Mesendoderm (in vitro differentiated cells): ENCODE data around the gene CXCL12.

Experiments used
- DNase-seq: peaks from one replicate; pipeline ENCODE4 v3.0.0; 2013
- H2AK5ac ChIP-seq: 2 replicates; pipeline ENCODE4 v1.6.1; 2013; ENCODE audit warnings: low read length, inconsistent platforms
- H2BK120ac ChIP-seq: 2 replicates; pipeline ENCODE4 v1.6.1; 2013; ENCODE audit warnings: low read depth, mild to moderate bottlenecking, low read length, moderate library complexity, mixed read lengths
- H2BK15ac ChIP-seq: replicated peaks from 2 replicates; pipeline ENCODE4 v1.6.1; 2013; ENCODE audit warnings: low read depth, mild to moderate bottlenecking, moderate library complexity
- H2BK5ac ChIP-seq: 2 replicates; pipeline ENCODE4 v1.6.1; 2013; ENCODE audit warnings: low read length, inconsistent platforms
- H3K18ac ChIP-seq: 2 replicates; pipeline ENCODE4 v1.6.1; 2013; ENCODE audit warnings: mild to moderate bottlenecking, low read length, mixed read lengths
- H3K23ac ChIP-seq: one replicate; pipeline ENCODE4 v1.6.1; 2013; ENCODE audit warnings: low read length
- H3K27ac ChIP-seq: 2 replicates; pipeline ENCODE4 v1.5.1; 2013; ENCODE audit warnings: low read depth, mild to moderate bottlenecking, inconsistent platforms, low read length, moderate library complexity
- H3K27me3 ChIP-seq: 2 replicates; pipeline ENCODE4 v1.6.1; 2013; ENCODE audit warnings: low read length, control low read depth, mild to moderate bottlenecking, inconsistent platforms; ENCODE audit not compliant: insufficient read depth, poor library complexity
- H3K36me3 ChIP-seq: 2 replicates; pipeline ENCODE4 v1.6.1; 2013; ENCODE audit warnings: low read length, inconsistent platforms; ENCODE audit not compliant: control insufficient read depth, insufficient read depth
- H3K4ac ChIP-seq: one replicate; pipeline ENCODE4 v1.6.1; 2013; ENCODE audit warnings: low read depth, mild to moderate bottlenecking, low read length, moderate library complexity
- H3K4me1 ChIP-seq: 2 replicates; pipeline ENCODE4 v1.6.1; 2013; ENCODE audit warnings: low read depth, low read length, inconsistent platforms; ENCODE audit not compliant: control insufficient read depth
- H3K4me2 ChIP-seq: 2 replicates; pipeline ENCODE4 v1.6.1; 2013; ENCODE audit warnings: low read length
- H3K4me3 ChIP-seq: 2 replicates; pipeline ENCODE4 v1.5.1; 2013; ENCODE audit warnings: mild to moderate bottlenecking, low read length
- H3K56ac ChIP-seq: one replicate; pipeline ENCODE4 v1.6.1; 2013; ENCODE audit warnings: low read length
- H3K79me1 ChIP-seq: 2 replicates; pipeline ENCODE4 v1.6.1; 2013; ENCODE audit warnings: low read length, inconsistent platforms
- H3K79me2 ChIP-seq: 2 replicates; pipeline ENCODE4 v1.6.1; 2013; ENCODE audit warnings: mild to moderate bottlenecking, low read length; ENCODE audit not compliant: control insufficient read depth, insufficient read depth
- H3K9ac ChIP-seq: 2 replicates; pipeline ENCODE4 v1.6.1; 2013; ENCODE audit warnings: low read length, inconsistent platforms
- H4K5ac ChIP-seq: one replicate; pipeline ENCODE4 v1.6.1; 2013; ENCODE audit warnings: low read length
- H4K8ac ChIP-seq: one replicate; pipeline ENCODE4 v1.6.1; 2013; ENCODE audit warnings: low read depth, mild to moderate bottlenecking, control low read depth, low read length, moderate library complexity
- WGBS: extraction: QIAGEN DNeasy Blood & Tissue Kit; methylation state at CpG from one replicate; pipeline ENCODE4 v1.1.7; 2013; ENCODE audit warnings: low lambda C conversion rate, missing lambda C conversion rate; ENCODE audit not compliant: insufficient coverage; ENCODE audit errors: extremely low coverage; 5-methylcytosine and 5-hydroxymethylcytosine counted together

The CXCL12 gene

DNA sequence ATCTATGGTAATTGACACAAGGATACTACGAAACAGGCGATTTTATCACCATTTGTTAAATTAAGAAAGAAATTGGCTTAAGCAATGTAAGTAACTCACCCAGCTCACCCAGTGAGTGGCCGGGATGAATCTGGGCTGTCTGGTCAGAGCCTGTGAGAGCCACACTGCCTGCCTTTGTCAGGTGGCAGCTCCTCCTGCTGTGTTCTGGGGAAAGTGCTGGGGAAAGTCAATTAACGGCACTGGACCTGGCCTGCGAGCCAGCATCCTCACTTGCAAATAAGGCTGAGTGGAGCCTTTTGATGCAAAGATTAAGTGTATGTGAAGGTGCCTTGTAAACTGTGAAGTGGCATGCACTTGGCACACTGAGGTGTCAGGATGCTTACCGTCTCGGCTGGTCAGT is 13.4 kb upstream of the CXCL12 start:
- H3K56ac ChIP-seq: no peak overlapping the region
- no peak overlapping the region for H3K4me2 ChIP-seq
- no peak overlapping the region for H2BK120ac ChIP-seq
- H2AK5ac ChIP-seq: no peak overlapping the region
- WGBS: no CpG with 5 or more reads among the region's 7 CpGs
- H3K23ac ChIP-seq: no peak overlapping the region
- no peak overlapping the region for H4K8ac ChIP-seq
- no peak overlapping the region for H3K27ac ChIP-seq
- H3K9ac ChIP-seq: no peak overlapping the region
- no peak overlapping the region for H2BK15ac ChIP-seq
- H3K27me3 ChIP-seq: no peaks in the 10 kb centered on the region
- DNase-seq: peak; percentile 91
- H4K5ac ChIP-seq: no peak overlapping the region
- no peak overlapping the region for H3K4me3 ChIP-seq
- no peaks in the 10 kb centered on the region for H3K79me1 ChIP-seq
- H3K79me2 ChIP-seq: no peaks in the 10 kb centered on the region
- H3K4ac ChIP-seq: no peak overlapping the region
- no peak overlapping the region for H3K18ac ChIP-seq
- peaks cover 15% of the 10 kb centered on the region for H3K4me1 ChIP-seq
- H2BK5ac ChIP-seq: no peak overlapping the region
- no peaks in the 10 kb centered on the region for H3K36me3 ChIP-seq

DNA sequence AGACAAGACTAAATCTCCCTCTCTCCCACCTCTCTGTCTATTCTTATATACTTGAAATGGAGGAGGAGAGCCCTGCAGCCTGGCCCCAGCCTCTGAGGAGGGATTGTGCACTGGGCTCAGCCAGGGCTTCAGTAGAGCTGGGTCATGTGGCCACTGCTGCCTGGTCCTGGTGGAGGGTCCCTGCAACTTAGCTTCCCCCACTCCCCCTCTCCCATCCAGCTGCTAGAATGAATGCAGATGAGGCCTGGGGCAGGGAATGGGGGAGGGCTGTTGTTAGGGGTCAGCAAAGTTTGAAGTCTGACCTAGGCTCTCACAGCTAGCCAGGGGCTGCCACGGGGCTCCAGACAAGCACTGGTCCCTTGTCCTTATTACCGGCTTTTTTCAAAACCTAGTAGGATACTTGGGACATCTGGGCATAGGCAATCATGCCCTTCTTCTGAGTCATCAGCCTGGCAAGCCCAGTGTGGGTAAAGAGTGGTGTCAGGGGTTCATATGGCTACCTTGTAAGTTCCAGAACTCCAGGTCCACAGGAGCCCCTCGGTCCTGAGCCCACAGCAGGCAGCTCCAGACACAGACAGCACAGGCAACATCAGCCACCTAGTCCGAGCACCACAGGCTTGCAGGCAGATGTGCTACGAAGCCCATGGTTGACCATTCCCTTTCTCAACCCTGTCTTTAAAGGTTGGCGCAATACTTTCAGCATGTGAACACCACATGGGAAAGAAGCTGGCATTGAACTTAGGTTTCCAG is 12.8 kb upstream of the CXCL12 start:
- Histone ChIP-seq H2BK120ac (no peak overlapping the region), H2BK5ac (peak overlapping the region; percentile 58), H3K36me3 (no peaks in the 10 kb centered on the region), H3K18ac (no peak overlapping the region), H3K79me2 (no peaks in the 10 kb centered on the region), H3K23ac (no peak overlapping the region), H3K4me1 (peaks cover 15% of the 10 kb centered on the region), H3K56ac (peak overlapping the region; percentile 54), H4K5ac (no peak overlapping the region), H2BK15ac (no peak overlapping the region), H3K4me3 (no peak overlapping the region), H3K27ac (no peak overlapping the region), H3K79me1 (no peaks in the 10 kb centered on the region), H4K8ac (no peak overlapping the region), H3K9ac (no peak overlapping the region), H2AK5ac (no peak overlapping the region), H3K4me2 (no peak overlapping the region), H3K27me3 (no peaks in the 10 kb centered on the region), H3K4ac (no peak overlapping the region)
- no peak for DNase-seq
- WGBS: no CpG with 5 or more reads among the region's 6 CpGs

DNA sequence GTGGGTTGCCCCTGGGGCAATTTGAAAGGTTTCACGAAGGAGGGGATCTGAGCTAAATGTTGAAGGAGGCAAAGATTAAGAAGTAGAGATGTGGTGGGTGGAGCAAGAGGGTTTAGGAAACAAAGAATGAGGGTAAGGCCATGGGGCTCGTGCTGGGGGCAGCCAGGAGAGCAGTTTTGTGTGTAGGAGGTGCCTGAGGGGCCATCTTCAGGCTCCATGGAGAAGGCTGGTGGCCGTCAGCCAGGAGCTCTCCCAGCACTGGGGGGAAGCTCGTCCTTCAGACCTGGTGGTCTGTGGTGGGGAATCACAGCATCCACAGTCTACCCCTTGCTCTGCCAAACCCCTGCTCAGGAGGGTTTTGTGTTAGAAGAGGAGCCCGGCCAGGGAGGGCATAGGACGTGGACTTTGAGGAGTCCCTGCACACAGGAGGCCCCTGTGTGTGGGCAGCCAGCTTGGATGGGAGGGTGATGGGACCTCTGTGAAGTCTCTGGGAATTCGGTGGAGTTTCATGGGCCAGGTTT is 11.8 kb upstream of the CXCL12 start:
- H3K4me2 ChIP-seq: no peak overlapping the region
- H4K5ac ChIP-seq: no peak overlapping the region
- H3K9ac ChIP-seq: no peak overlapping the region
- H4K8ac ChIP-seq: no peak overlapping the region
- H3K18ac ChIP-seq: no peak overlapping the region
- no peak overlapping the region for H2BK15ac ChIP-seq
- no peaks in the 10 kb centered on the region for H3K27me3 ChIP-seq
- H3K79me1 ChIP-seq: no peaks in the 10 kb centered on the region
- H3K56ac ChIP-seq: no peak overlapping the region
- no peak overlapping the region for H3K23ac ChIP-seq
- H3K27ac ChIP-seq: no peak overlapping the region
- no peak overlapping the region for H2AK5ac ChIP-seq
- no peak for DNase-seq
- no peak overlapping the region for H3K4ac ChIP-seq
- H3K4me1 ChIP-seq: peaks cover 15% of the 10 kb centered on the region
- no peak overlapping the region for H2BK5ac ChIP-seq
- no peaks in the 10 kb centered on the region for H3K79me2 ChIP-seq
- WGBS: no CpG with 5 or more reads among the region's 7 CpGs
- no peak overlapping the region for H2BK120ac ChIP-seq
- H3K36me3 ChIP-seq: no peaks in the 10 kb centered on the region
- no peak overlapping the region for H3K4me3 ChIP-seq

DNA sequence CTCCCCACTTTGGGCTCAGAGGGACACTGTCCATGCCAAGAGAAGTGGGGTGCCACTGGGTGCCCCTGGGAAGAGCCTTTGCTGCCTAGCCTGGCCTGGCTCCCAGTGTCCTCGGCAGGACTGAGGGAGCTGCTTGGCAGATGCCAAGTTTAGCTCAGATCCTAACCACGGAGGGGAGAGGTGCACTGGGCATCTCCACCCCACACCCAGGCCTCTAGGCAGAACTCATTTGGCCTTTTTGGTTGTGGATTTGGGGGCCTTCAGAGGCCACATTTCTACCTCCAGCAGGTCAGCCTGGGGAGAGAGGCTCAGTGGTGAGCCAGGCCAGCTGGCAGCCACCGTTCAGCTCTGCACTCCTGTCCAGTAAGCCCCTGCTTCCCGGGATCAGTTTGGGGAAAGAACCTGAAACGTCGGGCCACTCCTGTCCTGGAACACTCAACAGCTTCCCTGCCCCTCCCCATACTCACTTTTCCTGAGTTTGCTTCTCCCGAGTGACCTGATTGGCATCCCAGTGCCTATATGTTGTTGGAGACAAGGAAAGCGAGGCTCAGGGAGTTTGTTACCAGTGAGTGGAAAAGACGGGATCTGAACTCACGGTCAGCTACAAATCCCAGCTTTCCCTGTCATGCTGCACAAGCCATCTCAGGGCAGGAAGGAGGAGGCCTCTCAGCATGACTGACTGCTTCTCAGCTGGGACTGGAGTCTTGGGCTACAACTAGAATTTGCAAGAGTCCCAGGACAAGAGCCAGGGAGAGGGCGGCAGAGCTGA is 11.2 kb upstream of the CXCL12 start:
- H2BK15ac ChIP-seq: no peak overlapping the region
- no peaks in the 10 kb centered on the region for H3K79me1 ChIP-seq
- H3K4me2 ChIP-seq: no peak overlapping the region
- no peak overlapping the region for H3K23ac ChIP-seq
- H3K18ac ChIP-seq: no peak overlapping the region
- H3K4me3 ChIP-seq: no peak overlapping the region
- H2BK120ac ChIP-seq: no peak overlapping the region
- WGBS: no CpG with 5 or more reads among the region's 11 CpGs
- no peaks in the 10 kb centered on the region for H3K36me3 ChIP-seq
- H3K56ac ChIP-seq: no peak overlapping the region
- H3K27ac ChIP-seq: no peak overlapping the region
- H3K4me1 ChIP-seq: peaks cover 15% of the 10 kb centered on the region
- H3K9ac ChIP-seq: no peak overlapping the region
- H4K5ac ChIP-seq: no peak overlapping the region
- H3K79me2 ChIP-seq: no peaks in the 10 kb centered on the region
- no peak for DNase-seq
- no peak overlapping the region for H2BK5ac ChIP-seq
- no peaks in the 10 kb centered on the region for H3K27me3 ChIP-seq
- no peak overlapping the region for H4K8ac ChIP-seq
- no peak overlapping the region for H3K4ac ChIP-seq
- no peak overlapping the region for H2AK5ac ChIP-seq

DNA sequence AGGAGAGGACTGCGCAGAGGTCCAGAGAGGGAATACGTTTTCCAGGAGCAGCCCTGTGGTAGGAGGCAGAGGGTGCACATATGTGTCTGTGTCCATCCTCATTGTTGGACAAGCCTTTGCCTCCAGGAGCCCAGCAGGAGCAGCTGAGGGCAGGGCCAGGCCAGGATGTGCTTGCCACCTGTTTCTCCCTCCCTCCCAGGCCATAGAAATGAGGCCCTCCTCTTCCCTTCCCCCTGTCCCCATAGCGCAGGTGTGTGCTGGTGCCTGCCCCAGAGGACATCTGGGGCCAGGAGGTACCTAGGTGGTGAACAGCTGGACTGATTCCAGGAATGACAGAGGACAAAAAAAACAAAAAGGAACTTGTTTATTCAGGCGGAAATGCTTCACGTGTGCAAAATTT is 10.5 kb upstream of the CXCL12 start:
- Histone ChIP-seq H3K56ac (no peak overlapping the region), H3K9ac (no peak overlapping the region), H3K27me3 (no peaks in the 10 kb centered on the region), H3K27ac (no peak overlapping the region), H3K23ac (no peak overlapping the region), H4K5ac (no peak overlapping the region), H2BK15ac (no peak overlapping the region), H3K4ac (no peak overlapping the region), H3K4me1 (peaks cover 15% of the 10 kb centered on the region), H3K4me2 (no peak overlapping the region), H3K36me3 (no peaks in the 10 kb centered on the region), H3K79me1 (no peaks in the 10 kb centered on the region), H3K18ac (no peak overlapping the region), H2BK120ac (no peak overlapping the region), H2AK5ac (no peak overlapping the region), H3K4me3 (no peak overlapping the region), H3K79me2 (no peaks in the 10 kb centered on the region), H2BK5ac (no peak overlapping the region), H4K8ac (no peak overlapping the region)
- no CpG with 5 or more reads among the region's 5 CpGs for WGBS
- no peak for DNase-seq
